K562 (cell line): ENCODE data around the gene SPATA2. TPM values are rescaled to one million over a fixed set of nuclear protein-coding genes. Genes with fewer than 3 reads are reported as not detected.

Experiments used
- ARID1B ChIP-seq: fragments of 450-650 bp; IDR thresholded peaks from 2 replicates; pipeline ENCODE4 v1.6.1; 2016; ENCODE audit warnings: antibody characterized with exemption, mild to moderate bottlenecking, inconsistent platforms
- CREB3 ChIP-seq: fragments of 450-650 bp; conservative IDR thresholded peaks from 2 replicates; pipeline ENCODE4 v1.6.1; 2016; ENCODE audit warnings: missing genetic modification characterization, low read depth, mild to moderate bottlenecking, missing compliant biosample characterization, moderate library complexity
- EZH2 ChIP-seq: IDR thresholded peaks from 2 replicates; pipeline ENCODE4 v1.6.1; 2012; ENCODE audit warnings: low read depth, mild to moderate bottlenecking, inconsistent platforms, low read length, borderline replicate concordance
- KLF16 ChIP-seq: IDR thresholded peaks from 2 replicates; pipeline ENCODE4 v1.6.1; 2016; ENCODE audit warnings: antibody characterized with exemption
- MBD1 ChIP-seq: fragments of 250-450 bp; sonication (Bioruptor Pico); IDR thresholded peaks from 2 replicates; pipeline ENCODE4 v1.8.0; 2022; ENCODE audit warnings: inconsistent platforms
- MITF ChIP-seq: IDR thresholded peaks from 2 replicates; pipeline ENCODE4 v1.6.1; 2014; ENCODE audit warnings: antibody characterized with exemption
- MTA3 ChIP-seq: fragments of 450-650 bp; formaldehyde crosslinking; IDR thresholded peaks from 2 replicates; pipeline ENCODE4 v1.6.1; 2017; ENCODE audit warnings: mild to moderate bottlenecking, borderline replicate concordance
- NEUROD1 ChIP-seq: fragments of 150-350 bp; IDR thresholded peaks from 2 replicates; pipeline ENCODE4 v1.6.1; 2014; ENCODE audit warnings: borderline replicate concordance, low read length, low read depth; ENCODE audit not compliant: partially characterized antibody
- PTRF ChIP-seq: fragments of 450-650 bp; IDR thresholded peaks from 2 replicates; pipeline ENCODE4 v1.6.1; 2016; ENCODE audit warnings: mild to moderate bottlenecking, missing genetic modification characterization, missing compliant biosample characterization
- SAFB ChIP-seq: fragments of 200-400 bp; formaldehyde crosslinking; IDR thresholded peaks from 2 replicates; pipeline ENCODE4 v1.6.1; 2017; ENCODE audit warnings: low read depth, low read length, borderline replicate concordance
- ZBTB7A ChIP-seq: IDR thresholded peaks from 2 replicates; pipeline ENCODE4 v1.6.1; 2011; ENCODE audit warnings: low read depth, mild to moderate bottlenecking, low read length, moderate library complexity, borderline replicate concordance; ENCODE audit not compliant: control insufficient read depth
- ZNF134 ChIP-seq: fragments of 250-450 bp; sonication (Bioruptor Pico); conservative IDR thresholded peaks from 2 replicates; pipeline ENCODE4 v1.4.0; 2020
- ZNF280A ChIP-seq: fragments of 450-650 bp; IDR thresholded peaks from 2 replicates; pipeline ENCODE4 v1.6.1; 2018; ENCODE audit warnings: mild to moderate bottlenecking, low read depth; ENCODE audit not compliant: partially characterized antibody
- ZNF449 ChIP-seq: fragments of 250-450 bp; sonication (Bioruptor Pico); IDR thresholded peaks from 2 replicates; pipeline ENCODE4 v1.8.0; 2022; ENCODE audit warnings: moderate library complexity, mild to moderate bottlenecking, inconsistent platforms
- polyA plus RNA-seq, 8 experiments: library from polyadenylated mRNA; depleted of rRNA in 4 of 8; stranded (reverse) in 5 of 8; unstranded in 3 of 8; fragments of >200 nt; fragmentation: Nextera tagmentation in 2 of 8; fragmentation: Illumina TruSeq in 1 of 8; extraction: Ambion mirVana in 2 of 8; extraction: Trizol in 1 of 8; gene quantifications; 2 replicates each; pipeline versions ENCODE4 v1.2.1 to v1.2.3, GENCODE V29; 2011 to 2014; ENCODE audit warnings: inconsistent platforms in 1 of 8, missing spikeins in 1 of 8
- total RNA-seq, 7 experiments: library from RNA; depleted of rRNA in 6 of 7; stranded (reverse); fragments of >200 nt in 6 of 7; fragmentation: Illumina TruSeq in 2 of 7; extraction: Trizol in 2 of 7; gene quantifications; 2 replicates each; pipeline versions ENCODE4 v1.2.1 to v1.2.3, GENCODE V29; 2011 to 2021; ENCODE audit warnings: low replicate concordance in 1 of 7

Gene SPATA2
- total and polyA plus RNA-seq, 9 of the 15 experiments (the other 6 are each of a cell fraction or from before 2014, with no cell fraction given) = 0.46 to 8.2 (median 2.7) TPM

- TF ChIP-seq KLF16 = peak; percentile 26; the same call in 1 of the 2 replicates
- TF ChIP-seq ZNF134 (CRISPR knock-in tag) = no peak
- no peak for TF ChIP-seq EZH2
- TF ChIP-seq PTRF = no peak
- TF ChIP-seq ARID1B = peak; percentile 80
- no peak for TF ChIP-seq CREB3 (tag)
- no peak for TF ChIP-seq SAFB
- no peak for TF ChIP-seq ZNF449 (CRISPR knock-in tag)
- 0 out of 2 replicates have a peak, but pooled peaks have one; percentile 46 for TF ChIP-seq ZBTB7A
- TF ChIP-seq MTA3 = 0 out of 2 replicates have a peak, but pooled peaks have one; percentile 19
- TF ChIP-seq MBD1 = no peak
- no peak for TF ChIP-seq MITF
- TF ChIP-seq ZNF280A = no peak
- peak; percentile 11 for TF ChIP-seq NEUROD1
Observed at GRCh38 chr20:49916146-49917002, 1.0 kb upstream of the SPATA2 start (continued).
